ENCODE results near the gene ARID1A.

DNA sequence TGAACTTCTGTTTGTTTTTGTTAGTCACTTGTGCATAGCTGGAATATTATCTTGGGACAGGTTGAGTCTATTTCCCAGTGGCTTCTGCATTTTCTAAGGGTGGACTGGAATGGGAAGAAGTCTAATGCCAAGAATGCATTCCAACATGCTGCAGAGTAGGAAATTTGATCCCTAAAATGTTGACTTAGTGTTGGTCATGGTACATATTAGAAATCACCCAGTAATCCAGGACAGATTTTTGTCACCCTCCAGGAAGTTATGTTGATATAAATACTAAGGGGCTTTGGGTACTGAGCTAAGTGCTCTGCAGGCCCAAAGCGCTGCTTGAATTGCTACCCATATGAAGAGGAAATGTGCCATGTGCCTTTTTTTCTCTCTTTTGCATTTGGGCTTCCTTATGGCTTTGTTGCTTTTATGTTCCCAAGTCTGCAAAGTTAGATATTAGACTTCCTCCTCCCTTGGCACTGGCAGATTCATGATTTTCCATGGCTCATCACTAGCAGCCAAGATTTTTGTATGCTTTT lies 10.0 kb downstream of the ARID1A start:
- no peak for TF ChIP-seq POLR2A (IDR thresholded peaks at IDR 0.05)
- TF ChIP-seq, protein P1, sequence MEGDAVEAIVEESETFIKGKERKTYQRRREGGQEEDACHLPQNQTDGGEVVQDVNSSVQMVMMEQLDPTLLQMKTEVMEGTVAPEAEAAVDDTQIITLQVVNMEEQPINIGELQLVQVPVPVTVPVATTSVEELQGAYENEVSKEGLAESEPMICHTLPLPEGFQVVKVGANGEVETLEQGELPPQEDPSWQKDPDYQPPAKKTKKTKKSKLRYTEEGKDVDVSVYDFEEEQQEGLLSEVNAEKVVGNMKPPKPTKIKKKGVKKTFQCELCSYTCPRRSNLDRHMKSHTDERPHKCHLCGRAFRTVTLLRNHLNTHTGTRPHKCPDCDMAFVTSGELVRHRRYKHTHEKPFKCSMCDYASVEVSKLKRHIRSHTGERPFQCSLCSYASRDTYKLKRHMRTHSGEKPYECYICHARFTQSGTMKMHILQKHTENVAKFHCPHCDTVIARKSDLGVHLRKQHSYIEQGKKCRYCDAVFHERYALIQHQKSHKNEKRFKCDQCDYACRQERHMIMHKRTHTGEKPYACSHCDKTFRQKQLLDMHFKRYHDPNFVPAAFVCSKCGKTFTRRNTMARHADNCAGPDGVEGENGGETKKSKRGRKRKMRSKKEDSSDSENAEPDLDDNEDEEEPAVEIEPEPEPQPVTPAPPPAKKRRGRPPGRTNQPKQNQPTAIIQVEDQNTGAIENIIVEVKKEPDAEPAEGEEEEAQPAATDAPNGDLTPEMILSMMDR (IDR thresholded peaks at IDR 0.05): no peak

Measured in uterus (tissue), 2 donors.